Colonic mucosa (tissue), 4 donors: ENCODE data around the gene AKNA. TPM values are rescaled to one million over a fixed set of nuclear protein-coding genes. Genes with fewer than 3 reads are reported as not detected.

Experiments used
- DNase-seq: peaks from one replicate; pipeline ENCODE4 v3.0.0-alpha.2; 2020
- H3K27ac ChIP-seq: fragments of 200-600 bp; one replicate; pipeline ENCODE4 v1.8.0; 2021
- H3K27me3 ChIP-seq: fragments of 200-600 bp; one replicate; pipeline ENCODE4 v1.8.0; 2021
- H3K36me3 ChIP-seq: fragments of 200-600 bp; one replicate; pipeline ENCODE4 v1.8.0; 2021
- H3K4me1 ChIP-seq: fragments of 200-600 bp; one replicate; pipeline ENCODE4 v1.8.0; 2021; ENCODE audit warnings: mild to moderate bottlenecking
- H3K4me3 ChIP-seq: fragments of 200-600 bp; one replicate; pipeline ENCODE4 v1.8.0; 2021
- H3K9ac ChIP-seq, 2 donors: one replicate each; pipeline ENCODE4 v1.7.0; 2013; ENCODE audit warnings: control low read depth in 2 of 2, low read depth in 2 of 2, low read length in 2 of 2
- H3K9me3 ChIP-seq: fragments of 200-600 bp; one replicate; pipeline ENCODE4 v1.8.0; 2021
- intact Hi-C: fragments of 100-400 bp; cut with DNase I; formaldehyde crosslinking; loops from one replicate; pipeline ENCODE4 v1.14.1; 2022
- total RNA-seq, 2 donors: library from RNA; stranded (reverse); fragmentation: NEBNext Ultra II Directional in 1 of 2; extraction: Animal tissue kit (Norgen Biotek cat#: 25700) in 1 of 2; gene quantifications; one replicate each; pipeline ENCODE4 v1.2.1, GENCODE V29; 2021
- TF ChIP-seq, protein P1 (sequence below): fragments of 200-600 bp; IDR thresholded peaks from one replicate; pipeline ENCODE4 v1.8.0; 2022; ENCODE audit warnings: antibody characterized with exemption, mild to moderate bottlenecking
- donor health status: healthy.
- donor health status: DM: no; HTN: no; CAD: no.
- donor health status: DM: no; HTN: no; CAD: no.

AKNA gene
- total RNA-seq, 2 donors from 2014 or later, result 26.9 to 44.9 TPM

- DNase-seq, result no peak
- Histone ChIP-seq H3K36me3 (no peaks in the 10 kb centered on the region), H3K9me3 (no peaks in the 10 kb centered on the region), H3K27ac (no peak overlapping the region), H3K27me3 (no peaks in the 10 kb centered on the region), H3K4me3 (no peak overlapping the region), H3K9ac (no peak overlapping the region), H3K4me1 (no peaks in the 10 kb centered on the region)
- TF ChIP-seq, protein P1, sequence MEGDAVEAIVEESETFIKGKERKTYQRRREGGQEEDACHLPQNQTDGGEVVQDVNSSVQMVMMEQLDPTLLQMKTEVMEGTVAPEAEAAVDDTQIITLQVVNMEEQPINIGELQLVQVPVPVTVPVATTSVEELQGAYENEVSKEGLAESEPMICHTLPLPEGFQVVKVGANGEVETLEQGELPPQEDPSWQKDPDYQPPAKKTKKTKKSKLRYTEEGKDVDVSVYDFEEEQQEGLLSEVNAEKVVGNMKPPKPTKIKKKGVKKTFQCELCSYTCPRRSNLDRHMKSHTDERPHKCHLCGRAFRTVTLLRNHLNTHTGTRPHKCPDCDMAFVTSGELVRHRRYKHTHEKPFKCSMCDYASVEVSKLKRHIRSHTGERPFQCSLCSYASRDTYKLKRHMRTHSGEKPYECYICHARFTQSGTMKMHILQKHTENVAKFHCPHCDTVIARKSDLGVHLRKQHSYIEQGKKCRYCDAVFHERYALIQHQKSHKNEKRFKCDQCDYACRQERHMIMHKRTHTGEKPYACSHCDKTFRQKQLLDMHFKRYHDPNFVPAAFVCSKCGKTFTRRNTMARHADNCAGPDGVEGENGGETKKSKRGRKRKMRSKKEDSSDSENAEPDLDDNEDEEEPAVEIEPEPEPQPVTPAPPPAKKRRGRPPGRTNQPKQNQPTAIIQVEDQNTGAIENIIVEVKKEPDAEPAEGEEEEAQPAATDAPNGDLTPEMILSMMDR, result no peak
- intact Hi-C loops, result loop anchor here (5.0 kb wide), 1 partner anchor 178 kb away; no protein-coding TSS in a partner anchor
Measured at GRCh38 chr9:114285166-114285867, 102.5 kb downstream of the AKNA start.

GRCh38 chr9:114284316-114285060, 103.3 kb downstream of the AKNA start:
- no peaks in the 10 kb centered on the region for H3K36me3 ChIP-seq
- DNase-seq, result no peak
- H3K9ac ChIP-seq, result no peak overlapping the region
- intact Hi-C loops, result loop anchor here (5.0 kb wide), 1 partner anchor 177 kb away; no protein-coding TSS in a partner anchor
- H3K27ac ChIP-seq, result no peak overlapping the region
- H3K9me3 ChIP-seq, result no peaks in the 10 kb centered on the region
- H3K4me3 ChIP-seq, result no peak overlapping the region
- TF ChIP-seq, protein P1, result no peak
- no peaks in the 10 kb centered on the region for H3K27me3 ChIP-seq
- H3K4me1 ChIP-seq, result no peaks in the 10 kb centered on the region

Other genes starting within 250 kb of the AKNA start
- 1 to 10 TPM; 2.9 to 4.2 TPM for gene COL27A1, start 232.4 kb downstream of the AKNA start, total RNA-seq
- gene ORM1, start 64.9 kb downstream of the AKNA start, total RNA-seq, result 10 to 100 TPM in 1 of 2 donors, not detected in 1; 10.3 TPM
- gene ORM2, start 58.1 kb downstream of the AKNA start, total RNA-seq, result 1 to 10 TPM in 1 of 2 donors, not detected in 1; 2.4 TPM
- 1 to 10 TPM; 3.3 to 3.6 TPM for gene WHRN, start 117.5 kb upstream of the AKNA start, total RNA-seq
- gene ATP6V1G1, start 199.8 kb upstream of the AKNA start, total RNA-seq, result 10 to 100 TPM; 59.4 to 74.4 TPM
- gene TMEM268, start 223.3 kb upstream of the AKNA start, total RNA-seq, result 1 to 10 TPM; 7.4 to 8.0 TPM